Stimulated activated CD8-positive, alpha-beta memory T cell treated with anti-CD3 and anti-CD28 coated beads, Interleukin-4, amount 100 ng/mL, for 48 hours (primary cell): ENCODE data around the gene ADAM33.

ENCODE experiments used
- DNase-seq: peaks from one replicate; pipeline ENCODE4 v3.0.0-alpha.2; 2020

Gene ADAM33

GRCh38 chr20:3681931-3682781, at the start of gene ADAM33:
TSS of gene ADAM33 (minus strand) at chr20:3682010. CDS start at chr20:3682004, 6 bp downstream.
- DNase-seq: no peak

- no peak for DNase-seq
Measured at GRCh38 chr20:3730803-3731672, 49.2 kb upstream of the ADAM33 start.

GRCh38 chr20:3729811-3730540, 48.2 kb upstream of the ADAM33 start:
- no peak for DNase-seq

DNA sequence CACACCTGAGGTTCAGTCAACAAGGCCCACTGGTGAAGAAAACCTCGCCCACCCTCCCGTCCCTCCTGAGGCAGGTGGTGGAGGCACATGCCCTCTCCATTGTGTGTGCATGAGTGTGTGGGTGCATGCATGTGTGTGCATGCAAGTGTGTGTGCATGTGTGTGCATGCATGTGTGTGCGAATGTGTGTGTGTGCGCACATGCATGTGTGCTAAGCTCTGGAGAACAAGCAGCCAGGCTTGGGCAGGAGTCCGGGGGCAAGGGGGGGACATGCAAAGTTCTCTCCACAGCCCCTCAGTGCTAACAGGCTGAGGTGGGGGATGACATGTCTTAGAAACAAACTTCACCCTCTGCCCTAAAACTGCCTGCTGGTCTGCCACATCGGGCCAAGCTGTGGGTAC, 47.6 kb upstream of the ADAM33 start:
- DNase-seq: no peak

DNA sequence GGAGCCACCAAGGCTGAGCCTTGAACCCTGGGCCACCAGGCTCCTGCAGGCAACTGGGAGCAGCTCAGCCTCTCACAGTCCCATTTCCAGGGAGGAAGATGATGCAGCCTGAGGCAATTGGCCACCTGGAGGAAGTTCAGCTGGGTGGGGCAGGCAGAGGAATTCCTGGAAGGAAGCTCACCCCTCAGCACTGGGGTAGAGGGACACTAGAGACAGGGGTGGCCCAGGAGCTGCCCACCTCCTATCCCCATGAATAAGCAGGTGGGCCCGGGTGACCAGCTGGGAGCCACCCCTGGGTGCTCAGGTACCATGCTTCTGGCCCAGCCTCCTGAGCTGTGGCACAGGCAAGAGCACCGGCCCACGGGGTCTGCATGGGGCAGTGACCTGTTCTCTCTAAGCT, 47.1 kb upstream of the ADAM33 start:
- no peak for DNase-seq

DNA sequence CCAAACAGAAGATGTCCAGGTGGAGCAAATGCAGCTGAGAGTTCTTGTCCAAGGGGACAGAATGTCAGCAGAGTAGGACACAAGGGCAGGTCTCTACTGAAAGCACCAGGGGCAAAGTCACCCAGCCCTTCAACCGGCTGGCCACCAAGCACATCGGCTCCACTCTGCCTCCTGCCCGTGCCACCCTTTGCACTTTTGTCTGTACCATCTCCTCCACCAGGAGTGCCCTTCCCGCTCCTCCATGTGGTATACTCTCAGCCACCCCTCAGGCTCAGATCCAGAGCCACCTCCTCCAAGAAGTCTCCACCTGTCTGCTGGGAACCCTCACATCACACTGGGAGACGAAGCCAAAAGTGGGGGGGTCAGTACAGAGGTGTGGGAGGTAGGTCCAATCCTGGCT, 46.5 kb upstream of the ADAM33 start:
- no peak for DNase-seq

DNA sequence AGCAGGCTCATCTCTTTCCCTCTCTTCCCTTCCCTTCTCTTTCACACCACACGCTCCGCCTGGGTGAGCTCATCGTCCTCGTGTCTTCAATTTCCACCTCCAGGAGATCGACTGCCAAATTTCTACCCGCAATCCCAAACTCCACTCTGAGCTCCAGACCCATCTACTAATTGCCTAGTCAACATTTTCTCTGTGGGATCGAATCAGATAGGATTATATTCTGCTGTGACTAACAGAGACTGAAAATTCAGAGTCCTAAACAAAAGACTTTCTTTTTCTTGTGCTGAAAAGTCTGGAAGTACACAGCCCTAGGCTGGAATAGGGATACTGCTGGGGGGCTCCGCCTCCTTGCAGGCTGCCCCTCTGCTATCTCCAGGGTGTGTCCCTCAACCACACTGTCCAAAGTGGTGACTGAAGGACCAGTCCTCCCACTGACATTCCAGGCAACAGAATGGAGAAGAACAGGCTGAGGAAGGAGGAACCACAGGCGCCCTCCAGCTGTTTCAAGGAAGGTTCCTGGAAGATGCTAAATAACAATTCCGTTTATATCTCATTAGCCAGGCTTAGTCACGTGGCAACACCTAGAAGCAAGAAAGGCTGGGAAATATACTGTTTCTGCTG, 45.7 kb upstream of the ADAM33 start:
- DNase-seq: no peak

DNA sequence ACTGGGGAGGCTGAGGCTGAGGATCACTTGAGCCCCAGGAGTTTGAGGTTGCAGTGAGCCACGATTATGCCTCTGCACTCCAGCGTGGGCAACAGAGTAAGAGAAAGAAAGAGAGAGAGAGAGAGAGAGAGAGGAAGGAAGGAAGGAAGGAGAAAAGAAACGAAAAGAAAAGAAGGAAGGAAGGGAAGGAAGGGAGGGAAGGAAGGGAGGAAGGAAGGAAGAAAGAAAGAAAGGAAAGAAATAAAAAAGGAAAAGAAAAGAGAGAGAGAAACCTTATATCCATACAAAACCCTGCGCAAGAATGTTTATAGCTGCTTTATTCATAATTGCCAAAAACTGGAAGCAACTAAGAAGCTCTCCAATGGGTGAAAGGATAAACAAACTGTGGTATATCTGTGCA, 42.5 kb upstream of the ADAM33 start:
- DNase-seq: no peak

DNA sequence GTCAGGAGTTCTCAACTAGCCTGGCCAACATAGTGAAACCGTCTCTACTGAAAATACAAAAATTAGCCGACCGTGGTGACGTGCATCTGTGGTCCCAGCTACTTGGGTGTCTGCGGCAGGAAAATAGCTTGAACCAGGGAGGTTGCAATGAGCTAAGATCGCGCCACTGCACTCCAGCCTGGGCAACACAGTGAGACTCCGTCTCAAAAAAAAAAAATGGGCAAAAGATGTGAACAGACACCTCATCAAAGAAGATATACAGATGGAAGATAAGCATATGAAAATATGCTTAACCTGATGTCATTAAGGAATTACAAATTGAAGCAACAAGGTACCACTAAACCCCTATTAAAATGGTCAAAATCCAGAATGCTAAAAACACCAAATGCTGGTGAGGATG, 41.5 kb upstream of the ADAM33 start:
- no peak for DNase-seq

DNA sequence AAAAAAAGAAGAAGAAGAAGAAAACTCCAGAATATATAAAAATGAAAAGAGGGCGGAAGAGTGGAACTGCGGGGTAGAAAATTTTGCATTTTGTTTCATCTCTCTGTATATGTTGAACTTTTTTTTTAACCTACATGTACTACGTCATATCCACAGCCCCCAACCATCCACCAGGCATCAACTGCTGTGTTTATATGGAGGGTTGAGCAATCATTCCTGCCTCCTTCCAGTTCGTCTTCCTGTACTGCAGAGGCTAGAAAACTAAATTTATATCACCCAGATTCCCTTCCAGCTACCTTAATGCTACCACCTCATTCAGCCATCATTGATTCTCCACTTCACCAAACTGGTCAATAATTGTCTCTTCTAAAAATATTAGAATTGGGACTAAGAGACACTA, 40.1 kb upstream of the ADAM33 start:
- no peak for DNase-seq

DNA sequence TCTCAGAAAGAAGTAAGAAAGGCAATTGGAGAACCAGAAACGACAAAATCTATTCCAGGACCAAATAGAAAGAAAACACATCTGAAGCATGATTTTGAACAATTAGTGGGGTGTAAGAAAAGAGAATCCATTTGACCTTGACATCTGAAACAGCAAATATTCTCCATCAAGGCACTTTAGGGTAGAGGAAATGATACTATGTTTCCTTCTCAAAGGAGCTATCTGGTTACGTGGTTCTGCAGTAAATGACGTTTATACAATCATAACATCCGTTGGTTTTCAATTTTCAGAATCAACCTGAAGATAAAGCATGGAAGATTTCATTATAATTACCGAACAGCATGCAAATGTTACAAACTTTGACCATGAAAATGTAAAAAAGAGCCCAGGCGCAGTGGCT, 38.8 kb upstream of the ADAM33 start:
- no peak for DNase-seq

DNA sequence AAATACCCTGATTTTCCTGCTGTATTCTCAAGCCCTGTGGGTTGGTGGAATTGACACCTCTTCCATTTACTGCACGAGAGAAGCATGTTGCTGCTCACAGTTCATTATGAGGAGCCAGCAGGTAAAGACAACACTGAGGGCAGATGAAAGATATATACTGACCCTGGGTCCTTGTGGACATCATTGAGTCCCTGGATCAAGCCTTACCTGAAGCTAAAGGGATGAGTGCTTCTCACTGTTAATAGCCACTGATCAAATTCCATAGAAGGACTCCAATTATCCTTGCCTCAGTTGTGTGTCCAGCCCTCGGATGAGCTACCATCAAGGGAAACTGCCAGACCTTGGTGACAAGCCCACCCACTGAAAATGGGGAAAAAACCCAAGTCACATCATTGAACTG, 38.3 kb upstream of the ADAM33 start:
- DNase-seq: no peak

- DNase-seq: no peak
Measured at GRCh38 chr20:3719046-3719445, 37.2 kb upstream of the ADAM33 start.

DNA sequence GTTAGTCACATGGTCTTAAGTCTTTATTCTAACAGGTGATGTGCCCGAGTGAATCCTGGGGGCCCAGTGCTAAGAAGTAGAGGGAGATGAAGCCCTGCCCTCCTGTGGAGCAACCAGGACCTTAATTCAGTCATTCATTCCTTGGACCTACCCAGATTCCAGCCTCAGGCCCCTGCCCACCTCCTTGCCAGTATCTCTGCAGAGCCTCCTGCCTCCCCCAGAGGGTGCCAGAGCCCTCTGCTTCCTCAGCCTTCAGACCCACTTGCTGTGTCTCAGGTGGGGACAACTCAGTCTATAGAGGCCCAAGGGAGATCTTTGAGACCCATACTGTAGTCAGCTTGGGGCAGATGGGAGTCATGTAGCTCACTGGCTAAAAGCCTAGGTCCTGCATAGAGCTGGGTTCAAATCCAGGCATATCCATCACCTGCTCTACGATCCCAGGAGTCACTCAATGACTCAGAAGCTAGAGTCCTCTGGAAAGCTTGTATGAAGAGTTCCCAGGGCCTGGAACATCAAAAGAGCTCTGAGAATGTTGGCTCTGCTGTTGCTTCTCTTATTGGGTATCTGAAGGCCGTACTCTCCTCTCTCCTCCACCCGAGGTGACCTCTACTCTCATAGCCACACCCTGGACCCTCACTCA, 34.5 kb upstream of the ADAM33 start:
- peak; percentile 50 for DNase-seq

- DNase-seq: no peak
Measured at GRCh38 chr20:3714092-3714491, 32.3 kb upstream of the ADAM33 start.

GRCh38 chr20:3712279-3712873, 30.6 kb upstream of the ADAM33 start, which contains the start of gene SIGLEC1:
TSS of gene SIGLEC1 (minus strand) at chr20:3712600. CDS start at chr20:3707128, 5,472 bp downstream.
- no peak for DNase-seq

DNA sequence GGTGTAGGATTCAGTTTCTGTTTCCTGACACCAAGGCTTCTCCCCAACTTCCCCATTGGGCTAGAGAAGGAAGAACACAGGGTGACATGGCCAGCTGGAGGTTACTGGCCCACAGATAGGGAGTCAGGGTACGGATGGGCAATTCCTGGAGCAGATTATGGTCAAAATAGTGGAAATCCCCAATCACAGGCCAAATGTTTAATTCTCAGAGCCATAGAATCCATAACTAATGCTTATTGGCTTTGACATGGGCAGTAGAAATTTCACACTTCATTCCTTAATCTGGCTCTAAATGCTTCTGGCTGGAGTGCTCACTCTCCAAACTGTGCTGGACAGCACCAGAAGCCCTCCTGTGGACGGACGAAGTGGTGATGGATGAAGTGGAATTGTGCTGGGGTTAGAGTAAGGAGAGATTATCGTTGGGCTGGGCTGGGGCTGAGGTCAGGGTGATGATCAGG, 29.7 kb upstream of the ADAM33 start:
- no peak for DNase-seq

- DNase-seq: peak; percentile 93
Measured at GRCh38 chr20:3710703-3711483, 29.1 kb upstream of the ADAM33 start.

DNA sequence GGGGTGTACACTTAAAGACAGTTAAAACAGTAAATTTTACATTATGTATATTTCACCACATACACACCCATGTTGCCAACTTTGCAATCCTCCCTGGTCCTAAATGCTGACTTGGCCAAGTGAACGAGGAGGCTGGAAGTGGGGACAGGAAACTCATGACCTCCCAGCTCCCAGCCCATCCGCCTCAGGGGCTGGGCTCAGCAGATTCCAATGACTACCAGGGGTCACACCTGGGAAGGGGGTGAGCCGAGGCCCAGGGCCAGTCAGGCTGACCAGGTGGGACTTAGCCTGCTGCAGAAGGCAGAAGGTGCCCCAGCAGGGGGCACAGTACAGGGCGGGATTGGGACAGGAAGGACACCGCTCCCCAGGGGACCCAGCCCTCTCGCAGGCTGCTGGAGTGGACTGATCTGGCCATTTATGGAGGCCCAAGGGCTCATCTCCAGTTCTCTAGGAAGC, 28.2 kb upstream of the ADAM33 start:
- DNase-seq: no peak

- no peak for DNase-seq
Measured at GRCh38 chr20:3707508-3707899, 25.7 kb upstream of the ADAM33 start.
